AG10803 (cell line): ENCODE data around the gene EPS8L2.

Source experiments
- DNase-seq: peaks from one replicate; pipeline ENCODE4 v3.0.0; 2010; ENCODE audit warnings: low read depth
- H3K4me3 ChIP-seq: 2 replicates; pipeline ENCODE4 v1.5.1; 2011; ENCODE audit warnings: mild to moderate bottlenecking, low read length, control low read depth
- CTCF ChIP-seq: conservative IDR thresholded peaks from 2 replicates; pipeline ENCODE4 v1.5.1; 2011; ENCODE audit warnings: mild to moderate bottlenecking, low read length, control low read depth, inconsistent platforms

The EPS8L2 gene

GRCh38 chr11:764322-765024 is 58.4 kb downstream of the EPS8L2 start:
- no peak for DNase-seq
- no peak overlapping the region for H3K4me3 ChIP-seq
- no peak for TF ChIP-seq CTCF

GRCh38 chr11:765025-765801 is 59.2 kb downstream of the EPS8L2 start:
- no peak overlapping the region for H3K4me3 ChIP-seq
- TF ChIP-seq CTCF = peak; percentile 52
- DNase-seq = peak; percentile 58

GRCh38 chr11:765802-766091 is 59.7 kb downstream of the EPS8L2 start:
- H3K4me3 ChIP-seq = no peak overlapping the region
- no peak for TF ChIP-seq CTCF
- no peak for DNase-seq

- H3K4me3 ChIP-seq = no peak overlapping the region
- DNase-seq = no peak
- no peak for TF ChIP-seq CTCF
Observed at GRCh38 chr11:766106-766935, 60.3 kb downstream of the EPS8L2 start.

- TF ChIP-seq CTCF = no peak
- H3K4me3 ChIP-seq = no peak overlapping the region
- no peak for DNase-seq
Observed at GRCh38 chr11:766936-767210, 60.8 kb downstream of the EPS8L2 start.

- DNase-seq = no peak
- no peak overlapping the region for H3K4me3 ChIP-seq
- no peak for TF ChIP-seq CTCF
Observed at GRCh38 chr11:767238-767637, 61.2 kb downstream of the EPS8L2 start.
